COLO829 (cell line): Measurements from ENCODE around the gene NAT8L.

ENCODE experiments used
- DNase-seq: peaks from one replicate; pipeline ENCODE4 v3.0.0; 2012; ENCODE audit warnings: low spot score

The NAT8L gene

GRCh38 chr4:2095236-2096072, 36.3 kb downstream of the NAT8L start:
- no peak for DNase-seq

GRCh38 chr4:2096073-2096609, 37.0 kb downstream of the NAT8L start:
- DNase-seq: no peak

- DNase-seq: no peak
These were observed 42.4 kb downstream of the NAT8L start for GRCh38 chr4:2101346-2102044.

- DNase-seq: no peak
These were observed 43.1 kb downstream of the NAT8L start for GRCh38 chr4:2102045-2102883.

GRCh38 chr4:2103127-2103842, 44.2 kb downstream of the NAT8L start:
- no peak for DNase-seq

GRCh38 chr4:2103843-2104547, 44.9 kb downstream of the NAT8L start:
- no peak for DNase-seq

GRCh38 chr4:2104556-2105345, 45.6 kb downstream of the NAT8L start:
- DNase-seq: no peak

GRCh38 chr4:2105559-2105958, 46.4 kb downstream of the NAT8L start:
- no peak for DNase-seq

- no peak for DNase-seq
These were observed 57.7 kb downstream of the NAT8L start for GRCh38 chr4:2116687-2117400.
